LNCaP clone FGC (cell line): ENCODE measurements around the gene GPBP1.

Source experiments
- DNase-seq: peaks from one replicate; pipeline ENCODE4 v3.0.0-alpha.2; 2011; ENCODE audit warnings: low read depth
- H3K4me3 ChIP-seq: 2 replicates; pipeline ENCODE4 v1.5.1; 2011; ENCODE audit warnings: mild to moderate bottlenecking, low read depth, low read length, control low read depth
- TF ChIP-seq, protein P1 (sequence below): IDR thresholded peaks from 2 replicates; pipeline ENCODE4 v1.5.1; 2012; ENCODE audit warnings: mild to moderate bottlenecking; ENCODE audit not compliant: control insufficient read depth, insufficient read depth; ENCODE audit errors: extremely low read depth

Gene GPBP1

DNA sequence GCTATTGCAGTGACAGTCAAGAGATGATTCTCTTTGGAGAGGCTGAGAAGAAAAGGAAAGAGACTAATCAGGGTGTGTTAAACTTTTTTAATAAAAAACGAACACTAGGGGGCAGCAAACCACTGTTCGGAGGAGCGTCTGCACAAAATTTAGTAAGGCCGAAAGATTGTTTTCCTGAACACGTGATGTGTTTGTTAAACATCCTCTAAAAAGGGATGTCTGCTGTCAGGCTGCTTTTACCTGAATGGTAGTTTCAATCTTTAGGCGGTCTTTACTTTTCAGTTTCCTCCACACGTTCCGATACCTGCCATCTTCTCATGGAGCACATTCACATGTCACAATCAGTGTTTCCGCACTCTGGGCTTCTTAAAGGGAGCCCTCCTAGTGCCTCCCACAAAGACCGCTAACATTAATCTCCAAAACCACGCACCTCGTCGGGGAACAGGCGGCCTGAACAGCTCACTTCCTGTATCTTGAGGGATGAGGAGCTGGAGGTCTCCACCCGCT lies 125.2 kb downstream of the GPBP1 start:
- TF ChIP-seq, protein P1, sequence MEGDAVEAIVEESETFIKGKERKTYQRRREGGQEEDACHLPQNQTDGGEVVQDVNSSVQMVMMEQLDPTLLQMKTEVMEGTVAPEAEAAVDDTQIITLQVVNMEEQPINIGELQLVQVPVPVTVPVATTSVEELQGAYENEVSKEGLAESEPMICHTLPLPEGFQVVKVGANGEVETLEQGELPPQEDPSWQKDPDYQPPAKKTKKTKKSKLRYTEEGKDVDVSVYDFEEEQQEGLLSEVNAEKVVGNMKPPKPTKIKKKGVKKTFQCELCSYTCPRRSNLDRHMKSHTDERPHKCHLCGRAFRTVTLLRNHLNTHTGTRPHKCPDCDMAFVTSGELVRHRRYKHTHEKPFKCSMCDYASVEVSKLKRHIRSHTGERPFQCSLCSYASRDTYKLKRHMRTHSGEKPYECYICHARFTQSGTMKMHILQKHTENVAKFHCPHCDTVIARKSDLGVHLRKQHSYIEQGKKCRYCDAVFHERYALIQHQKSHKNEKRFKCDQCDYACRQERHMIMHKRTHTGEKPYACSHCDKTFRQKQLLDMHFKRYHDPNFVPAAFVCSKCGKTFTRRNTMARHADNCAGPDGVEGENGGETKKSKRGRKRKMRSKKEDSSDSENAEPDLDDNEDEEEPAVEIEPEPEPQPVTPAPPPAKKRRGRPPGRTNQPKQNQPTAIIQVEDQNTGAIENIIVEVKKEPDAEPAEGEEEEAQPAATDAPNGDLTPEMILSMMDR, result peak; percentile 55
- no peak overlapping the region for H3K4me3 ChIP-seq
- peak; percentile 55 for DNase-seq

DNA sequence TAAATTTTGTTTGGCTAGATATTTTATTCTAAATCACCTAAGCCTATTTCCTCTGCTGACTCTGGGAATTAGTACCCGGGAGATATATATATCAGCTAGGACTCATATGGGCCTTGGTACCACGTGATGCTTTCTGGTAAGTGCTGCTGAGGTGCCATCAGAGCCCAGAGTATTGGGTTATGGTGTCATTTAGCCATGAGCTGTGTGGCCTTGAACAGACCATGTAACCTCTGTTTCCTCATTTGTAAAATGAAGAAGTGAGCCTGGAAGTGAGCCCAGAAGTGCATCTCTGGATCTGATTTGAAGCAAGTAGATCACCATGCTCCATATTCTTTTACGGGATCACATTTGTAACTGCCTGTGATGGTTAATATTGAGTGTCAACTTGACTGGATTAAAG lies 126.1 kb downstream of the GPBP1 start:
- TF ChIP-seq, protein P1, result no peak
- no peak overlapping the region for H3K4me3 ChIP-seq
- DNase-seq, result no peak

GRCh38 chr5:57302164-57302563 lies 128.3 kb downstream of the GPBP1 start:
- TF ChIP-seq, protein P1, result peak; percentile 47; the same call in 1 of the 2 replicates
- no peak overlapping the region for H3K4me3 ChIP-seq
- peak; percentile 11 for DNase-seq

GRCh38 chr5:57302643-57303042 lies 128.8 kb downstream of the GPBP1 start:
- TF ChIP-seq, protein P1, result no peak
- H3K4me3 ChIP-seq, result no peak overlapping the region
- DNase-seq, result no peak

GRCh38 chr5:57303985-57304384 lies 130.1 kb downstream of the GPBP1 start:
- TF ChIP-seq, protein P1, result no peak
- H3K4me3 ChIP-seq, result no peak overlapping the region
- no peak for DNase-seq

GRCh38 chr5:57304931-57305330 lies 131.1 kb downstream of the GPBP1 start:
- TF ChIP-seq, protein P1, result no peak
- DNase-seq, result no peak
- H3K4me3 ChIP-seq, result no peak overlapping the region

DNA sequence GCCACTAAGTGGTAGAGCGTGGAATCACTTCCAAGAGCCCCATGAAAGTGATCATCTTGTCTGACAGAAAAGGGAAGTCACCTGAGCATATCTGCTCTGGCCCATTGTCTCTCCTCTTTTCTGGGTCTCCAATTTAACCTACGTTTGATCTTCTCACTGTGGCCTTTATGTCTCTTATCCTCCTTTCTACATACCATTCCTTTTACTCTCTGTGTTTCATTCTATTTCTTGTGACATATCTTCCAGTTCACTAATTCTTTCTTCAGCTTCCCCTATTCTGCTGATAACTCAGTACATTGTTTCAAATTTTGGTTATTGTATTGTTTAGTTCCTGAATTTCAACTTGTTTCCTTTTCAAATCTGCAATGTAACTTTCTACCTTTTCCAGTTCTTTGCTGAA lies 132.5 kb downstream of the GPBP1 start:
- no peak for DNase-seq
- TF ChIP-seq, protein P1, result no peak
- no peak overlapping the region for H3K4me3 ChIP-seq
